Liver (tissue), 9 donors: Measurements from ENCODE around the gene SEPTIN10. TPM values are rescaled to one million over a fixed set of nuclear protein-coding genes. Genes with fewer than 3 reads are reported as not detected.

Experiments used
- DNase-seq: peaks from one replicate; pipeline ENCODE4 v3.0.0-alpha.2; 2017; ENCODE audit warnings: low spot score
- H3K27ac ChIP-seq, 2 donors: one replicate each; pipeline ENCODE4 v1.7.0; 2013; ENCODE audit warnings: inconsistent platforms in 2 of 2, low read length in 2 of 2, control low read depth in 1 of 2, low read depth in 1 of 2, mild to moderate bottlenecking in 1 of 2
- H3K27me3 ChIP-seq, 4 donors: one replicate each; pipeline versions ENCODE4 v1.6.1 to v1.7.0; 2013; ENCODE audit warnings: low read length in 3 of 4, inconsistent platforms in 1 of 4, mild to moderate bottlenecking in 1 of 4, moderate library complexity in 1 of 4; ENCODE audit not compliant: control insufficient read depth in 4 of 4, insufficient read depth in 4 of 4
- H3K36me3 ChIP-seq, 4 donors: one replicate each; pipeline versions ENCODE4 v1.6.1 to v1.7.0; 2013; ENCODE audit warnings: low read length in 3 of 4, mild to moderate bottlenecking in 3 of 4, low read depth in 1 of 4, moderate library complexity in 1 of 4; ENCODE audit not compliant: control insufficient read depth in 4 of 4, insufficient read depth in 3 of 4
- H3K4me1 ChIP-seq, 4 donors: one replicate each; pipeline versions ENCODE4 v1.6.1 to v1.7.0; 2013; ENCODE audit warnings: low read length in 3 of 4, mild to moderate bottlenecking in 3 of 4, moderate library complexity in 1 of 4; ENCODE audit not compliant: control insufficient read depth in 4 of 4, insufficient read depth in 4 of 4
- H3K4me3 ChIP-seq, 3 donors: one replicate each; pipeline versions ENCODE4 v1.6.1 to v1.7.0; 2013; ENCODE audit warnings: low read length in 3 of 3, control low read depth in 1 of 3, low read depth in 1 of 3, mild to moderate bottlenecking in 1 of 3
- H3K9ac ChIP-seq, 2 donors: one replicate each; pipeline ENCODE4 v1.7.0; 2013; ENCODE audit warnings: low read length in 2 of 2, mild to moderate bottlenecking in 2 of 2, moderate library complexity in 2 of 2, control low read depth in 1 of 2, low read depth in 1 of 2
- H3K9me3 ChIP-seq, 4 donors: one replicate each; pipeline versions ENCODE4 v1.6.1 to v1.7.0; 2013; ENCODE audit warnings: low read length in 3 of 4; ENCODE audit not compliant: control insufficient read depth in 4 of 4
- ATF3 ChIP-seq: IDR thresholded peaks from 2 replicates; pipeline ENCODE4 v1.6.1; 2016; ENCODE audit warnings: antibody characterized with exemption
- EGR1 ChIP-seq, 2 donors: IDR thresholded peaks; 2 replicates each; pipeline ENCODE4 v1.6.1; 2016 to 2018; ENCODE audit warnings: antibody characterized with exemption in 2 of 2, low read depth in 2 of 2
- FOXA1 ChIP-seq: IDR thresholded peaks from 2 replicates; pipeline ENCODE4 v1.6.1; 2016; ENCODE audit warnings: antibody characterized with exemption
- FOXA2 ChIP-seq: IDR thresholded peaks from 2 replicates; pipeline ENCODE4 v1.6.1; 2016; ENCODE audit warnings: antibody characterized with exemption
- GABPA ChIP-seq, 2 donors: IDR thresholded peaks in 1 of 2; conservative IDR thresholded peaks in 1 of 2; 2 replicates each; pipeline ENCODE4 v1.6.1; 2016; ENCODE audit warnings: antibody characterized with exemption in 2 of 2, mild to moderate bottlenecking in 1 of 2, moderate library complexity in 1 of 2
- HNF4A ChIP-seq, 2 donors: conservative IDR thresholded peaks; 2 replicates each; pipeline ENCODE4 v1.6.1; 2016; ENCODE audit warnings: antibody characterized with exemption in 2 of 2, mild to moderate bottlenecking in 2 of 2
- HNF4G ChIP-seq: IDR thresholded peaks from 2 replicates; pipeline ENCODE4 v1.6.1; 2016; ENCODE audit warnings: antibody characterized with exemption
- JUND ChIP-seq, 2 donors: IDR thresholded peaks; 2 replicates each; pipeline ENCODE4 v1.6.1; 2016; ENCODE audit warnings: antibody characterized with exemption in 2 of 2
- NR2F2 ChIP-seq: IDR thresholded peaks from 2 replicates; pipeline ENCODE4 v1.6.1; 2016; ENCODE audit warnings: antibody characterized with exemption
- REST ChIP-seq: IDR thresholded peaks from 2 replicates; pipeline ENCODE4 v1.6.1; 2016; ENCODE audit warnings: antibody characterized with exemption, mild to moderate bottlenecking
- RXRA ChIP-seq, 2 donors: IDR thresholded peaks; 2 replicates each; pipeline ENCODE4 v1.6.1; 2017 to 2018; ENCODE audit warnings: antibody characterized with exemption in 2 of 2, mild to moderate bottlenecking in 1 of 2
- SP1 ChIP-seq: IDR thresholded peaks from 2 replicates; pipeline ENCODE4 v1.6.1; 2018; ENCODE audit warnings: antibody characterized with exemption, mild to moderate bottlenecking
- TAF1 ChIP-seq: conservative IDR thresholded peaks from 2 replicates; pipeline ENCODE4 v1.6.1; 2016; ENCODE audit warnings: antibody characterized with exemption, mild to moderate bottlenecking
- YY1 ChIP-seq: IDR thresholded peaks from 2 replicates; pipeline ENCODE4 v1.6.1; 2016; ENCODE audit warnings: antibody characterized with exemption, mild to moderate bottlenecking
- ZBTB33 ChIP-seq: IDR thresholded peaks from 2 replicates; pipeline ENCODE4 v1.6.1; 2016; ENCODE audit warnings: antibody characterized with exemption
- WGBS: extraction: QIAGEN DNeasy Blood & Tissue Kit; methylation state at CpG from one replicate; pipeline ENCODE4 v1.1.7; 2013; 5-methylcytosine and 5-hydroxymethylcytosine counted together
- polyA plus RNA-seq, 2 donors: library from polyadenylated mRNA; stranded (reverse) in 1 of 2; unstranded in 1 of 2; fragments of 200-250 nt in 1 of 2; fragments of >200 nt in 1 of 2; fragmentation: Nextera tagmentation in 1 of 2; extraction: Ambion mirVana in 1 of 2; gene quantifications; one replicate each; pipeline versions ENCODE4 v1.2.1 to v1.2.3, GENCODE V29; 2013 to 2015
- total RNA-seq, 2 donors: library from RNA; depleted of rRNA; stranded (reverse); fragments of >200 nt; gene quantifications; one replicate each; pipeline ENCODE4 v1.2.3, GENCODE V29; 2014
- TF ChIP-seq, protein P1 (sequence below): IDR thresholded peaks from 2 replicates; pipeline ENCODE4 v1.6.1; 2016; ENCODE audit warnings: antibody characterized with exemption
- TF ChIP-seq, protein P2 (sequence below): fragments of 150-350 bp; IDR thresholded peaks from 2 replicates; pipeline ENCODE4 v1.5.1; 2017; ENCODE audit warnings: improper control_type of control experiment, low read depth, low read length; ENCODE audit not compliant: missing input control
- donor health status: healthy.
- donor health status: healthy.
- donor health status: healthy.
- donor health status: healthy.
- donor health status: healthy.

The SEPTIN10 gene
- total and polyA plus RNA-seq, 4 donors = 19.6 to 35.9 (median 20.1) TPM

GRCh38 chr2:109532728-109533076, 81.1 kb downstream of the SEPTIN10 start:
- H3K4me1 ChIP-seq = no peaks in the 10 kb centered on the region
- no peaks in the 10 kb centered on the region for H3K27me3 ChIP-seq
- H3K9me3 ChIP-seq = no peaks in the 10 kb centered on the region
- no peaks in the 10 kb centered on the region for H3K36me3 ChIP-seq
- DNase-seq = no peak
- no peak overlapping the region for H3K4me3 ChIP-seq
- TF ChIP-seq ZBTB33 (no peak), HNF4G (no peak), SP1 (no peak), GABPA (IDR thresholded peaks at IDR 0.05 in 1 of 2, conservative IDR thresholded peaks at IDR 0.05 in 1 of 2) (no peak), REST (no peak), TAF1 (no peak), YY1 (no peak), EGR1 (IDR thresholded peaks at IDR 0.05; ENCODE audit: low read depth in 2 of 2) (no peak), NR2F2 (no peak), FOXA1 (no peak), HNF4A (conservative IDR thresholded peaks at IDR 0.05) (no peak), ATF3 (no peak)
- TF ChIP-seq, protein P1, sequence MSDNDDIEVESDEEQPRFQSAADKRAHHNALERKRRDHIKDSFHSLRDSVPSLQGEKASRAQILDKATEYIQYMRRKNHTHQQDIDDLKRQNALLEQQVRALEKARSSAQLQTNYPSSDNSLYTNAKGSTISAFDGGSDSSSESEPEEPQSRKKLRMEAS = no peak
- TF ChIP-seq, protein P2, sequence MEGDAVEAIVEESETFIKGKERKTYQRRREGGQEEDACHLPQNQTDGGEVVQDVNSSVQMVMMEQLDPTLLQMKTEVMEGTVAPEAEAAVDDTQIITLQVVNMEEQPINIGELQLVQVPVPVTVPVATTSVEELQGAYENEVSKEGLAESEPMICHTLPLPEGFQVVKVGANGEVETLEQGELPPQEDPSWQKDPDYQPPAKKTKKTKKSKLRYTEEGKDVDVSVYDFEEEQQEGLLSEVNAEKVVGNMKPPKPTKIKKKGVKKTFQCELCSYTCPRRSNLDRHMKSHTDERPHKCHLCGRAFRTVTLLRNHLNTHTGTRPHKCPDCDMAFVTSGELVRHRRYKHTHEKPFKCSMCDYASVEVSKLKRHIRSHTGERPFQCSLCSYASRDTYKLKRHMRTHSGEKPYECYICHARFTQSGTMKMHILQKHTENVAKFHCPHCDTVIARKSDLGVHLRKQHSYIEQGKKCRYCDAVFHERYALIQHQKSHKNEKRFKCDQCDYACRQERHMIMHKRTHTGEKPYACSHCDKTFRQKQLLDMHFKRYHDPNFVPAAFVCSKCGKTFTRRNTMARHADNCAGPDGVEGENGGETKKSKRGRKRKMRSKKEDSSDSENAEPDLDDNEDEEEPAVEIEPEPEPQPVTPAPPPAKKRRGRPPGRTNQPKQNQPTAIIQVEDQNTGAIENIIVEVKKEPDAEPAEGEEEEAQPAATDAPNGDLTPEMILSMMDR = no peak
- H3K27ac ChIP-seq = no peak overlapping the region
- WGBS = 92% methylated on average over 5 of the region's 5 CpGs
- no peak overlapping the region for H3K9ac ChIP-seq

- H3K9me3 ChIP-seq = no peaks in the 10 kb centered on the region
- no peak overlapping the region for H3K4me3 ChIP-seq
- DNase-seq = no peak
- no peak overlapping the region for H3K27ac ChIP-seq
- H3K4me1 ChIP-seq = no peaks in the 10 kb centered on the region
- no peaks in the 10 kb centered on the region for H3K36me3 ChIP-seq
- no peaks in the 10 kb centered on the region for H3K27me3 ChIP-seq
- 91% methylated on average over 10 of the region's 10 CpGs for WGBS
- H3K9ac ChIP-seq = no peak overlapping the region
- no peak for TF ChIP-seq JUND (IDR thresholded peaks at IDR 0.05)
- TF ChIP-seq, protein P1 = no peak
- no peak for TF ChIP-seq RXRA (IDR thresholded peaks at IDR 0.05)
- TF ChIP-seq HNF4A (conservative IDR thresholded peaks at IDR 0.05) = no peak
- no peak for TF ChIP-seq YY1
- no peak for TF ChIP-seq TAF1
- no peak for TF ChIP-seq NR2F2
- TF ChIP-seq EGR1 (IDR thresholded peaks at IDR 0.05; ENCODE audit: low read depth in 2 of 2) = no peak
- TF ChIP-seq FOXA2 = no peak
- no peak for TF ChIP-seq HNF4G
- TF ChIP-seq REST = no peak
- TF ChIP-seq ATF3 = no peak
Measured at GRCh38 chr2:109531896-109532727, 81.7 kb downstream of the SEPTIN10 start.
